Liver (tissue), 3 donors: ENCODE measurements around the gene HDLBP.

Source experiments
- CTCF ChIP-seq: fragments of 150-350 bp; IDR thresholded peaks from 2 replicates; pipeline ENCODE4 v1.5.1; 2017; ENCODE audit warnings: improper control_type of control experiment, low read depth, low read length; ENCODE audit not compliant: missing input control
- FOXA1 ChIP-seq: IDR thresholded peaks from 2 replicates; pipeline ENCODE4 v1.6.1; 2016; ENCODE audit warnings: antibody characterized with exemption
- GABPA ChIP-seq, 2 donors: IDR thresholded peaks in 1 of 2; conservative IDR thresholded peaks in 1 of 2; 2 replicates each; pipeline ENCODE4 v1.6.1; 2016; ENCODE audit warnings: antibody characterized with exemption in 2 of 2, mild to moderate bottlenecking in 1 of 2, moderate library complexity in 1 of 2
- HNF4G ChIP-seq: IDR thresholded peaks from 2 replicates; pipeline ENCODE4 v1.6.1; 2016; ENCODE audit warnings: antibody characterized with exemption
- JUND ChIP-seq, 2 donors: IDR thresholded peaks; 2 replicates each; pipeline ENCODE4 v1.6.1; 2016; ENCODE audit warnings: antibody characterized with exemption in 2 of 2
- MAX ChIP-seq: IDR thresholded peaks from 2 replicates; pipeline ENCODE4 v1.6.1; 2016; ENCODE audit warnings: antibody characterized with exemption
- RAD21 ChIP-seq, 2 donors: IDR thresholded peaks; 2 replicates each; pipeline ENCODE4 v1.6.1; 2016; ENCODE audit warnings: antibody characterized with exemption in 2 of 2, mild to moderate bottlenecking in 2 of 2
- REST ChIP-seq: IDR thresholded peaks from 2 replicates; pipeline ENCODE4 v1.6.1; 2016; ENCODE audit warnings: antibody characterized with exemption, mild to moderate bottlenecking
- SP1 ChIP-seq: IDR thresholded peaks from 2 replicates; pipeline ENCODE4 v1.6.1; 2018; ENCODE audit warnings: antibody characterized with exemption, mild to moderate bottlenecking
- TAF1 ChIP-seq: conservative IDR thresholded peaks from 2 replicates; pipeline ENCODE4 v1.6.1; 2016; ENCODE audit warnings: antibody characterized with exemption, mild to moderate bottlenecking
- TF ChIP-seq, protein P1 (sequence below): IDR thresholded peaks from 2 replicates; pipeline ENCODE4 v1.6.1; 2016; ENCODE audit warnings: antibody characterized with exemption
- donor health status: healthy.
- donor health status: healthy.

GRCh38 chr2:241324775-241325174 is 9.3 kb upstream of the HDLBP start:
- TF ChIP-seq CTCF, result no peak
- no peak for TF ChIP-seq FOXA1
- no peak for TF ChIP-seq JUND (IDR thresholded peaks at IDR 0.05)
- TF ChIP-seq RAD21 (IDR thresholded peaks at IDR 0.05), result no peak
- TF ChIP-seq SP1, result no peak
- no peak for TF ChIP-seq TAF1
- TF ChIP-seq MAX, result no peak
- TF ChIP-seq REST, result no peak
- no peak for TF ChIP-seq GABPA (IDR thresholded peaks at IDR 0.05 in 1 of 2, conservative IDR thresholded peaks at IDR 0.05 in 1 of 2)
- TF ChIP-seq HNF4G, result no peak
- TF ChIP-seq, protein P1, sequence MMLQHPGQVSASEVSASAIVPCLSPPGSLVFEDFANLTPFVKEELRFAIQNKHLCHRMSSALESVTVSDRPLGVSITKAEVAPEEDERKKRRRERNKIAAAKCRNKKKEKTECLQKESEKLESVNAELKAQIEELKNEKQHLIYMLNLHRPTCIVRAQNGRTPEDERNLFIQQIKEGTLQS, result no peak
